HG03135 (cell line): ENCODE measurements around the gene SLC25A42.
A peak's percentile ranks its signal among the peaks of the same experiment; 100 is the strongest.
"Not testable (repeated sequence)": the region's sequence is repeated elsewhere in the genome, so short reads cannot be mapped to it uniquely, and the experiment has no call there.

Source experiments
- ATAC-seq: cut with Tn5 transposase; IDR thresholded peaks from one replicate; pipeline ENCODE4 v1.9.1; 2021; ENCODE audit warnings: mild to moderate bottlenecking, moderate library complexity; ENCODE audit not compliant: unreplicated experiment

The SLC25A42 gene

DNA sequence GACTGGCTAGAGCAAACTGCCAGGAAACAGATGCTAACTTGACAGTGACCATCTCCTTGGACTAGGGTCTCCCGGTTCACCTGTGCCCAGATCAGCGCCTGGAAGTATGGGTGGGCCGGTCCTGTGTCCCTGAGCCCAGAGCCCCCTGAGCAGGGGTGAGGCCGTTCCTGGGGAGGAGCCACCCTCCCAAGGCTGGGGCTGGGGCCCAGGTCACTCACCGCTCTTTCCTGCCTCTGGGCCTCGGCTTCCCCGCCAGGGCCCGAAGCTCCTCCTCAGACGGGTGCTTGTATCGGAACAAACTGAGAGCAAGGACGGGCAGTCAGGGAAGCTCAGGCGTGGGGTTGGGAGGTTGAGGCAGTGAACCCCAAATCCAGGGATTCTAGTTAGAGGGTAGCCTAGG lies 69.1 kb downstream of the SLC25A42 start:
- ATAC-seq: no peak

GRCh38 chr19:19133985-19134384 lies 70.2 kb downstream of the SLC25A42 start:
- ATAC-seq: no peak

- no peak for ATAC-seq
Measured at GRCh38 chr19:19134687-19135158, 70.9 kb downstream of the SLC25A42 start.

DNA sequence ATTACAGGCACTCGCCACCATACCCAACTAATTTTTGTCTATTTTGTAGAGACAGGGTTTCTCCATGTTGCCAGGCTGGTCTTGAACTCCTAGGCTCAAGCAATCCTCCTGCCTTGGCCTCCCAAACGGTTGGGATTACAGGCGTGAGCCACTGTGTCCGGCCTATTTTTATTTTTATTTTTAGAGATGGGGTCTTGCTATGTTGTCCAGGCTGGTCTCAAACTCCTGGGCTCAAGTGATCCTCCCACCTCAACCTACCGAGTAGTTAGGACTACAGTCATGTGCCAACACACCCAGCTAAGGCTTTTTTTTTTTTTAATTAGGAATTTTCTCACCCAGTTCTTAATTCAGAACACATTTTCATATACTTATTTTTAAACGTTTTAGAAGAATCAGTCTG lies 71.9 kb downstream of the SLC25A42 start:
- not testable (repeated sequence) for ATAC-seq

DNA sequence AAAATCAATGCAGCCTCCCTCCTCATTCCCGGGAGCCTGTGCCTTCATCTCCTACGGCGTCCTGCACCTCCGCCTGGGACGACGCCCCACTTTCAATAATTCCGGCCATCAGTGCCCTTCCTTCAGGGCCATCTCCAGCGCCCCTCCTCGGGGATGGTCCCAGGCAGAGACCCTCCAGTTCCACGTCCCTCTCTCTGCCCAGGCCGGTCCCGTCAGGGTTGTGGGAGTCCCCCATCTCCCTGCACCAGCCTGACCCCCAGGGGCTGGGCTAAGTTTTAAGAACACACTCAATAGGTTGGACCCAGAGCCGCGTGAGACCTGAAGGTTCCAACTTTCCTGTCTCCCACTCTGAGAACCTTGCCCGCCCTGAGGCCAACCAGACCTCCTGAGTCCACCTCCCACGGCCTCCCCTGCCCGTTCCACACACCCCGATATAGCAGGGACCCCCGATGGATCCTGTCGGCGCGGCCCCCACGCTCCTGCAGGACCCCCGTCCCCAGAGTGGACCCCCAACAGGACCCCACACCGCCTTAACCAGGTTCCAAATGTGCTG lies 73.8 kb downstream of the SLC25A42 start:
- ATAC-seq: no peak

DNA sequence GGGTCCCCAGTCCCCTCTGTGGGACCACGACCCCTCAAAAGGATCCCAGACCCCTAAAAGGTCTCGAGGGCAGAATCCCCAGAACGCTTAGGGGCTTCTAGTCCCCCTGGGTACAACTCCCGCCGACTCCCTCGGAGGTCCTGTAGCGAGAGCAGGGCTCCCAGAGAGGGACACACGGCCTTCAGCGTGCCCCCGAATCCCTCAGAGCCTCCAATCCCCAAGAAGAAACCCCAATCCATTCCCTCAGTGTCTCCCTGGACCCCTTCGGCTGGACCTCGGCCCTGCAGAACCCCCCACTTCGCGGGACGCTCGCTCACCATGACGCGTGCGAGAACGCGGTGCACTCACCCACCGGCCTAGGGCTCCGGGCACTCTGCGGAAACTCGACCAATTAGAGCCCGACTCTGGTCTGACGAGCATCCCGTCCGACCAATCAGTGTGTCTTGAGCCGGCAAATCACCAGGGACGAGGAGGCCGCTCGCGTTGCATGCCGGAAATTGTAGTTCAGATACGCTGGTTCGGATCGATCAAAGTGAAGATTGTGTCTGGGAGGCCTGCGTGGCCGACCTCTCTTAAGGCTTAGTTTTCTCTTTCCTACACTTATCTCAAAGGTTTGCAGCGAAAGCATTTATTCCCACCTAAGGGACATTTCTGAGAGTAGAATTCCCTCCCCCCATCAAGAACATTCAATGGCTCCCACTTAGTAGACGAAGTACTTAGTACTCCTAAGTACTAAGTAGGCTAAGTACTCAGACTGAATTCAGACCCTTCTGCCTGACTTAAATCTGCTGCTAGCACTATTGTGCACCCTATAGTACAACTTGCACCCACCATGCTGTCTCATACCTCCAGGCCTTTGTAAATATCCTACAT lies 74.6 kb downstream of the SLC25A42 start, which contains the start of gene TMEM161A:
TMEM161A (minus strand) TSS at position 370 of the 873 bp plus-strand sequence; CDS start at position 320, 50 bp downstream.
- ATAC-seq: peak; percentile 95

- no peak for ATAC-seq
Measured at GRCh38 chr19:19139876-19140229, 76.1 kb downstream of the SLC25A42 start.

DNA sequence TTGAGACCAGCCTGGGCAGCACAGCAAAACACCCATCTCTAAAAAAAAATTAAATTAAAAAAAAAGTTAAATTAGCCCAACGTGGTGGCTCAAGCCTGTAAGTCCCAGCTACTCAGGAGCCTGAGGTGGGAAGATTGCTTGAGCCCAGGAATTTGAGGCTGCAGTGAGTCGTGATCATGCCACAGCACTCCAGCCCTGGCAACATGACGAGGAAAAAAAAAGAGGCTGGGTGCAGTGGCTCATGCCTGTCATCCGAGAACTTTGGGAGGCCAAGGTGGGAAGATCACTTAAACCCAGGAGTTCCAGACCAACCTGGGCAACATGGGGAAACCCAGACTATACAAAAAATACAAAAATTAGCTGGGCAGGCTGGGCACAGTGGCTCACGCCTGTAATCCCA lies 76.7 kb downstream of the SLC25A42 start:
- no peak for ATAC-seq

GRCh38 chr19:19142347-19142746 lies 78.6 kb downstream of the SLC25A42 start:
- ATAC-seq: no peak

- no peak for ATAC-seq
Measured at GRCh38 chr19:19145281-19145680, 81.5 kb downstream of the SLC25A42 start.

DNA sequence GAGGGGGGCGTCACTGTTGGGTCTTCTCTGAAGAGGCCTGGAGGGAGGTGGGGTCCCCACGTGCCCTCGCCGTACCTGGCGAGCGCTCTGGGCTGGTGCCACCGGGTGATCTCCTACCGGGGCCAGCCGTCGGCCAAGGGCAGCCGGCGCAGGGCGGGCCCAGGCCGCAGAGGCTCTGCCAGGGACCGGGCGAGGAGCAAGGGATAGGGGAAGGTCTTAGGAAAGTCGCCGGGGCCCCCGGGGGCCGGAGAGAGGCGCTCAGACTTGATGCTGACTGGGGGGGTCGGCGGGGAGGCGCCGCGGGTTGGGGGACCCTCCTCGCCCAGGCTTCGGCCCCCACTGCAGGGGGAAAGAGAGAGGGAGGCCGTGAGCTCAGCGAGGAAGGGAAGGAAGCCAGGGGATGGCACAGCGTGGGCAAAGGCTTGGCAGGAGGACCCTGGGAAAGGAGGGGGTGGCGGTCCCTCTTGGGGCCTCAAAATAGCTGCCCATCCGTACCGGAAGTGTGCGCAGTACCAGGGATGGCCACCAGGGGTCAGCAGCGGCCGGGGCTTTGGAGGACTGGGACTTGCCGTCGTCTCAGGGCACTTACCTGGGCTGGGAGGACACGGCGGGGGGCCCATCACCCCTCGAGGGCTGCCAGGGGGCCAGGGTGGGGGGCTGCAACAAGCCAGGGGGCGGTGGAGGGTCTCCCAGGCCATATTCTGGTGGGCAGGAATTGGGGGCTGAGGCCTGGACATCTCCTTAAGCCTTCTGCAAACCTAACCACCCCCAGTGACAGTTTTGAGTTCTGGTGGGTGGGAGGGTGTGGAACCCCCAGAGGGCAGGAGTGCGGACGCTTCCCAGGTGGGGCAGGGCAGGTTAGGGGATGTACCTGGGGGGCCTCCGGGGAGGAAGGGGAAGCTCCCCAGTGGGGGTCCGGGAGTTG lies 82.2 kb downstream of the SLC25A42 start:
- no peak for ATAC-seq

- no peak for ATAC-seq
Measured at GRCh38 chr19:19146865-19147264, 83.1 kb downstream of the SLC25A42 start.

DNA sequence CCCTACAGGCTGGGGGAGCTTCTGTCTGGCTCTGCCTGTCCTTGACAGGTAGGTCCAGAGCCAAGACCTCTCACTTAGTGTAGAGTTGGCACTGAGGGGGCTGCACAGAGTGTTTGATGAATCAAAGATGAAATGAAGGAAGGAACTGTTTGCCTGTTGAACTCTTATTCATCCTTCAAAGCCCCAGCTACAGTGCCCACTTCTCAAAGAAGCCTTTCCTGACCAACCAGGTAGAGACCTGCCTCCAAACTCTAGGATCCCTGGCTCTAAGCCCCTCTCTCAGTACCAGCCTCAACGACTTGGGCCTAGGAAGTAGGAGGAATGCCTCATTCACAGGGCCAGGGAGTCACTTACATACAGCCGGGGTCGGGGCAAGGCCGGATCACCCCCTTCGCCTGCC lies 83.5 kb downstream of the SLC25A42 start:
- no peak for ATAC-seq

DNA sequence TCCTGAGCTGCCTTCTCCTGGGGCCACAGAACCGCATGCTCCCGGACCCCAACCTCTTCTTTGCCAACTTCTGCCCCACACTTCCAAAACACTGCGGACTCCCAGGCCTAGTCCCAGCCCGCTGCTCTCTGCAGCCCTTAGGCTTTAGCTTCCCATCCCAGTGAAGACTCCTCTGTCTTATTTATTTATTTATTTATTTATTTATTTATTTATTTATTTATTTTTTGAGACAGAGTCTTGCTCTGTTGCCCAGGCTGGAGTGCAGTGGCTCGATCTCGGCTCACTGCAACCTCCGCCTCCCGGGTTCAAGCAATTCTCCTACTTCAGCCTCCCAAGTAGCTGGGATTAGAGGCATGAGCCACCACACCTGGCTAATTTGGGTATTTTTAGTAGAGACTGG lies 84.7 kb downstream of the SLC25A42 start:
- ATAC-seq: not testable (repeated sequence)

- no peak for ATAC-seq
Measured at GRCh38 chr19:19149435-19149834, 85.6 kb downstream of the SLC25A42 start.

GRCh38 chr19:19151418-19151817 lies 87.6 kb downstream of the SLC25A42 start:
- ATAC-seq: no peak

- no peak for ATAC-seq
Measured at GRCh38 chr19:19152668-19153384, 89.0 kb downstream of the SLC25A42 start.

DNA sequence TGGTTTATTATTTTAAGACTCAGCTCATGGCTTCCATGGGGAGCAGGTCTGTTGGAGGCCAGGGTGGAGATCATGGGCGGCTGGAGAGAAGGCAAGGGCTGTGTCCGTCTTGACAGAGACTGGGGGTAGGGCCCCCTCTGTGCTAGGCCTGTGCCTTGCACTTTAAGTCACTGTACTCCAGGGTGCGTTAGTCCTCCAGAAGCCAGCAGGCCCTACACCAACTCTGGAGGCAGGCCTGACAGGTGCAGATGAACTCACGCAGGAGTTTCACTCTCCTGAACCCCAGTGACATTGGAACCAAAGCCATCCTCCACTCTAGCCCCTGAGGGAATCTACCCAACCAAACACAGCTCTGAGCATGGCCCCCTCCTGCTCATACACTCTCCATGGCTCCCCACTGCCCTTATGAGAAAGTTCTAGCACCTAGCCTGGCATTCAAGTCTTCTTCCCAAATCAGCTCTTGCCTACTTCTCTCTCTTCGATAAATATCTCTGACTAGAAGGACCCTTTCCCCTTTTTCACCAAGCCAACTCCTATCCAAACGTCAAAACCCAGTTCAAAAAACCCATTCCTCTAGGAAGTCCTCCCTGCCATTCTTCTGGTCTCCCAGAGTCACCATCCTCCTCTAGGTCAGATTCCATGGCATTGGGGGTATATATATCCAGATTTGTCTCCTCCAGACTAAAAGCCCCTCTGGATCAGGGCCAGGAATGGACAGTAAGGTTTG lies 91.1 kb downstream of the SLC25A42 start:
- ATAC-seq: no peak

GRCh38 chr19:19155495-19156219 lies 91.9 kb downstream of the SLC25A42 start:
- peak; percentile 67 for ATAC-seq
